GM12801 (cell line): ENCODE data around the gene GNMT.

ENCODE experiments used
- TF ChIP-seq, protein P1 (sequence below): IDR thresholded peaks from one replicate; pipeline ENCODE4 v1.5.1; 2011; ENCODE audit warnings: control low read depth; ENCODE audit not compliant: insufficient read length; ENCODE audit errors: extremely low read depth

The GNMT gene

DNA sequence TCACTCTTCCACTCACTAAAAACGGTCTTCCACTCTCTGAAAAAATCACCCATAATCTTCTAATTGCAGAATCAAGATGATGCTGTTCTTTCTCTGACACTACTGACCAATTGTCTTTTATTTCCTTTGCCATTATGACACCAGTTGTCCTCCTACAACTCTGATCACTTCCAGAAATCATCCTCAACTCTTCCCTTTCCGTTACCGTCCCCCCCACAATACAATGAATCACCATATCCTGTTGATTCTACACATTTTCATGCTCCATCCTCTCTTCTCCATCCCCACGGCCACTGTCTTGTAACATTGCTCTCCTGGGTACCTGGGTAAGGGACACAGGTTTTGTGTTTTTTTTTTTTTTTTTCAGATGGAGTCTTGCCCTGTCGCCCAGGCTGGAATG is 21.3 kb downstream of the GNMT start:
- TF ChIP-seq, protein P1, sequence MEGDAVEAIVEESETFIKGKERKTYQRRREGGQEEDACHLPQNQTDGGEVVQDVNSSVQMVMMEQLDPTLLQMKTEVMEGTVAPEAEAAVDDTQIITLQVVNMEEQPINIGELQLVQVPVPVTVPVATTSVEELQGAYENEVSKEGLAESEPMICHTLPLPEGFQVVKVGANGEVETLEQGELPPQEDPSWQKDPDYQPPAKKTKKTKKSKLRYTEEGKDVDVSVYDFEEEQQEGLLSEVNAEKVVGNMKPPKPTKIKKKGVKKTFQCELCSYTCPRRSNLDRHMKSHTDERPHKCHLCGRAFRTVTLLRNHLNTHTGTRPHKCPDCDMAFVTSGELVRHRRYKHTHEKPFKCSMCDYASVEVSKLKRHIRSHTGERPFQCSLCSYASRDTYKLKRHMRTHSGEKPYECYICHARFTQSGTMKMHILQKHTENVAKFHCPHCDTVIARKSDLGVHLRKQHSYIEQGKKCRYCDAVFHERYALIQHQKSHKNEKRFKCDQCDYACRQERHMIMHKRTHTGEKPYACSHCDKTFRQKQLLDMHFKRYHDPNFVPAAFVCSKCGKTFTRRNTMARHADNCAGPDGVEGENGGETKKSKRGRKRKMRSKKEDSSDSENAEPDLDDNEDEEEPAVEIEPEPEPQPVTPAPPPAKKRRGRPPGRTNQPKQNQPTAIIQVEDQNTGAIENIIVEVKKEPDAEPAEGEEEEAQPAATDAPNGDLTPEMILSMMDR: no peak

DNA sequence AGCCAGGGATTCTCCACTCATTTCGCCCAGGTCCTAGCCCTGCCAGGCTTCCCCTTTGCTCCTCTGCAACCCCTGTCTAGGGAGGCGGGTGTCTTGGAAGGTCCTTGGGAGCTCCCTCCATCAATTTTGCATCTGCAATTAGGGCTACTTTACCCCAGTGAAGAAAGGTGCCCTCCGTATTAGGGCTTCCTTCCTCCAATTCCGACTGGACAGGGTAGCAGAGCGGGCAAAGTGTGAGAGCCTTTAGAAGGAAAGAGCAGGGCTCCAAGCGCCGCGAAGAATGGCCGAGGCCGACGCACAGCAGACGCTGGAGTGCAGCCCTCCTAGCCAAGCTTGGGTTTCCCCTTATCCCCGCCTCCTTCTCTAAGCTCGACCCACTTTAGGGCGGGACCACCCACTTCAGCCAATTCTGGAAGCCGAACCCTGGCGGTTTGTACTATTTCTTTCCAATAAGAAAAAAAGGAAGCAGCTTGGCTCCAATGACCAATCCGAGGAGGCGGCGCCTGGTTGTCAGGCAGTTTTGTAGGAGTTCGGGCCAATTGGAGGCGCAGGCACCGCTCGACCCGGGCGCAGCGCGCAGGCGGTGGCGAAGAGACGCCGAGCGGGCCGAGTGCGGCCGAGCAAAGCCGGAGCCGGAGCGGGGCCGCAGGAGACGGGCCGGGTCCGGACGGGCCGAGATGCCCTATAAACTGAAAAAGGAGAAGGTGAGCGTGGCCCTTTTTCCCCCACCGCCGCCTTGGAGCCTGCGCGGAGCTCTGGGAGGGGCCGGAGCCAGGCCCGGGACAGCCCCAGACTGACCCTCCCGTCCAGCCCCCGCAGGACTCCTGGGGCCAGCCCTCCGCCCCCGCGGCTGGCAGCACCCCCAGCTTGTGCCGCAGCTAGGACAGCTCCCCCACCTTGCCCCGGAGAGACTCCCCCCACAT is 23.7 kb downstream of the GNMT start, which contains the start of gene PPP2R5D:
PPP2R5D (plus strand) TSS at position 570 of the 923 bp plus-strand sequence; CDS start at position 678, 108 bp downstream.
- TF ChIP-seq, protein P1: no peak

DNA sequence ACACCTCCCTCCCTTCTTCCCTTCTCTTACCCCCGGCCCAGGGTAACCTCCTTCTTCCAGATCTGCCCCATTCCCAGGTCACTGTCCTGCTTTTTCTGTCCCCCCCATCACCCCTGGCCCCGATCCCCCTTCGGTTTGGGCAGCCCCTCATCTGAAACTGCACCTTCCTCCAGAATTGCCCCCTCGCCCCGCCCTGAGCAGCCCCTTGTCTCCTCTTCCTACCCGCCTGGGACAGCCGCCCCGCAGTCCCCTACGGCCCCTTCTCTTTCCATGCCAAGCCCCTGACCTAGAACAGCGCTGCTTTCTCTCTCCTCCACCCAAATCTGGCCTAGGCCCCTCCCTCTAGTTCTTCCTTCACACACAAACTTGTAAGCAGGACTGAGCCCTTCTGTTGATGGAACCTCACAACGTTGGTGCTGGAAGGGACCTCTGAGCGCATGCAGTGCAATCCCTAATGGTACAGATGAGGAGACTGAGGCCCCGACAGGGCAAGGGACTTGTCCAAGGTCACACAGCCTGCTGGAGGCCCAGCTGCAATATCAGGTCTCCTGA is 24.4 kb downstream of the GNMT start:
- TF ChIP-seq, protein P1: no peak

DNA sequence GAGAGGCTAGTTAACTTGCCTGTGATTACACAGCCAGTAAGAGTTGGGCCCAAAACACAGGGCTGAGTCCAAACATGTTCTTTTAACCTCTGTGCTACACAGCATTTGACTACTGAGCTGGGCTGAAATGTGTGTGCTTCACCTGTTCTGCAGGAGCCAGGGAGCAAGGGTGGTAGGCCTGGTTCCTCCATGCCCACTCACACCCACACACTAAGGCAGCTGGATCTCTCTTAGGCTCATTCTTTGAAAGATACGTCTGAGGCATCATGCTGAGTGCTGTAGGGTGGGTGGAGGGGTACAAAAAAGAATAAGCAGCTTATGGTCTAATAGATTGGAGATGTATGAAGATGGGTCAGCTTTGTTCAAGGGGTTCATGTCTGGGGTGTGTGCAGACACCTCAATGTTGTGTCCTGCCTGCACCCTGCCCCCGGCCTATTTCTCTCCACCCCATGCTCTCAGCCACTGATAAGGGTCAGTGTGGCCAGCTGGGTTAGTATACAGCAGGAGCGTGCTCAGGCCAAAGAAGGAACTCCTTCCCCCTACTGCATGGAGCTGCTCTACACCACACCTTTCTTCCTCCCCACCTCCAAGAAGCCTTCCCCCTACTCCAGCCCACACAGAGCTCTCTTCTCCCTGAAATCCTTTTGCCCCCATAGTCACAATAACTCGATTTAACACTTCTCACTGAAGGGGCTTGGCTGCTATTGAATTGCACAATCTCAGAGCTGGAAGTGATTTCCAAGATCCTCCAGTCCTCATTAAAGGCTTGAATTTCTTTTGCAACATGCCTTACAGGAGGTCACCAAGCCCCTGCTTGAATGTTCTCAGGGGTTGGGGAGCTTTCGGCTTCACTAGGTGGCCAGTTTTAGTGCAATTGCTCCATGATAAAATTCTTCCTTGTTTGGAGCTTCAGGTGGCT is 27.2 kb downstream of the GNMT start:
- TF ChIP-seq, protein P1: no peak

DNA sequence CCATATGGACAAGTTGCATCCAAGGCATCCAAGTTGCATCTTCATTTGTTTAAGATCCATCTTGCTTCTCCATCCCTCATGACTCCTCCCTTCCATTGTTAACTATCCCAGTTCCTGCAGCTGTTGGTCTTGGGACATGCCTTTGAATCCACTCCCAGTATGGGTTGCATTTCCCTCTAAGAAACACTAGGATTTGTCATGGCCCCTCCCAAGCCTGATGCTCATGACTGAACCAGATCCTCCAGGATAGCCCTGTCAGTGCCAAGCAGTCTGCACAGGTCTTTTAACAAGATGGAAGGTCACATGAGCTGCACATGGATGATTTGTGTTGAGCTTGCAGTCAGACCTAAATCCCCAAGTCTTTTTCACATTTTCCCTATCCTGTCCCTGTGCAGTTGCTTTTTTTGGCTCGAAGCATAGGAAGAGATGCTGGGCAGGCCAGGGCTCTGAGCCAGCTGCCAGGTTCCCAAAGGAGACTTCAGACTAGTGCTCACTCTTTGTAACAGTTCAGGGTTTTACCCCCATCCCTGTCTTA is 28.0 kb downstream of the GNMT start:
- TF ChIP-seq, protein P1: no peak

DNA sequence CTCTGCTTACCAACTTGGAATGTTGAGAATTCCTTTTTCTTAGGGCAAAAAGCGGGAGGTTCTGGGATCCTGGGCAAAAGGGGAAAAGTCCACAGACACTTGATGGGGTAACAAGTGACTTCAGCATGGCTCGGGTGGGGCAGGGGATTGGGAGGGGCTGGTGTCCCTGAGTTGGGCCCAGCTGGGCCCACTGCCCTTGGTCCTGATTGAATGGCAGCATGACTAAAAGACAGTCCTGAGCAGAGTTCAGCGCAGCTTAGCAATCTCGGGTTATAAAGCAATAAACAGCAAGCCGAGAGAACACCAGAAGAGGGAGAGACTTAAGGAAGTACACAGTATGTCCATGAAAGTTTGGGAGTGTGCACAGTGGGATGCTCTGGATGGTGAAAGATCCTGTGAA is 29.4 kb downstream of the GNMT start:
- TF ChIP-seq, protein P1: no peak
